T-helper 1 cell treated with Interleukin-12 subunit alpha and Interleukin-12 subunit beta and Interleukin-4 antibody, amounts not matched to agents 30 μg/mL and 1 μg/mL, for 36 hours (primary cell): ENCODE measurements around the gene NBPF1.
"Not testable (repeated sequence)": the region's sequence is repeated elsewhere in the genome, so short reads cannot be mapped to it uniquely, and the experiment has no call there.

Experiments used
- H3K27ac Mint-ChIP-seq: one replicate; pipeline ENCODE4 v1.8.0; 2021; ENCODE audit warnings: mild to moderate bottlenecking, mixed read lengths
- H3K27me3 Mint-ChIP-seq: one replicate; pipeline ENCODE4 v1.8.0; 2021; ENCODE audit warnings: low read depth, mixed read lengths
- H3K36me3 Mint-ChIP-seq: one replicate; pipeline ENCODE4 v1.8.0; 2021; ENCODE audit warnings: low read depth, mixed read lengths
- H3K4me1 Mint-ChIP-seq: one replicate; pipeline ENCODE4 v1.8.0; 2021; ENCODE audit warnings: low read depth, mixed read lengths
- H3K4me3 Mint-ChIP-seq: one replicate; pipeline ENCODE4 v1.8.0; 2021; ENCODE audit warnings: mild to moderate bottlenecking, moderate library complexity, mixed read lengths
- H3K9me3 Mint-ChIP-seq: one replicate; pipeline ENCODE4 v1.8.0; 2021; ENCODE audit warnings: mixed read lengths

NBPF1 gene

GRCh38 chr1:16632044-16632850, 18.9 kb upstream of the NBPF1 start:
- H3K9me3 Mint-ChIP-seq, H3K27me3 Mint-ChIP-seq: not testable (repeated sequence)

GRCh38 chr1:16631248-16632043, 18.1 kb upstream of the NBPF1 start:
- Mint-ChIP-seq H3K4me3 (no peak overlapping the region), H3K27ac (no peak overlapping the region), H3K4me1 (no peaks in the 10 kb centered on the region), H3K36me3 (peaks cover 47% of the 10 kb centered on the region), H3K27me3 (no peaks in the 10 kb centered on the region), H3K9me3 (no peaks in the 10 kb centered on the region)

More at GRCh38 chr1:16632044-16632850, 18.9 kb upstream of the NBPF1 start:
- H3K36me3 Mint-ChIP-seq = peaks cover 47% of the 10 kb centered on the region
- not testable (repeated sequence) for H3K4me1 Mint-ChIP-seq, H3K27ac Mint-ChIP-seq, H3K4me3 Mint-ChIP-seq

- Mint-ChIP-seq H3K4me3 (no peak overlapping the region), H3K4me1 (no peaks in the 10 kb centered on the region), H3K9me3 (no peaks in the 10 kb centered on the region), H3K27me3 (no peaks in the 10 kb centered on the region), H3K27ac (no peak overlapping the region), H3K36me3 (peaks cover 54% of the 10 kb centered on the region)
These were observed 17.4 kb upstream of the NBPF1 start for GRCh38 chr1:16630661-16631247.

GRCh38 chr1:16629916-16630530, 16.7 kb upstream of the NBPF1 start:
- not testable (repeated sequence) for H3K4me3 Mint-ChIP-seq, H3K27ac Mint-ChIP-seq, H3K9me3 Mint-ChIP-seq, H3K27me3 Mint-ChIP-seq, H3K4me1 Mint-ChIP-seq
- H3K36me3 Mint-ChIP-seq = peaks cover 54% of the 10 kb centered on the region

GRCh38 chr1:16628361-16629111, 15.2 kb upstream of the NBPF1 start:
- Mint-ChIP-seq H3K4me1 (no peaks in the 10 kb centered on the region), H3K36me3 (peaks cover 48% of the 10 kb centered on the region), H3K4me3 (no peak overlapping the region), H3K27me3 (no peaks in the 10 kb centered on the region), H3K9me3 (no peaks in the 10 kb centered on the region), H3K27ac (no peak overlapping the region)

GRCh38 chr1:16626409-16626983, 13.1 kb upstream of the NBPF1 start:
- not testable (repeated sequence) for H3K4me1 Mint-ChIP-seq, H3K27ac Mint-ChIP-seq, H3K27me3 Mint-ChIP-seq, H3K9me3 Mint-ChIP-seq, H3K4me3 Mint-ChIP-seq
- peaks cover 36% of the 10 kb centered on the region for H3K36me3 Mint-ChIP-seq

GRCh38 chr1:16625497-16626408, 12.4 kb upstream of the NBPF1 start:
- Mint-ChIP-seq H3K4me3 (no peak overlapping the region), H3K27ac (no peak overlapping the region), H3K4me1 (no peaks in the 10 kb centered on the region), H3K36me3 (peaks cover 30% of the 10 kb centered on the region), H3K9me3 (no peaks in the 10 kb centered on the region), H3K27me3 (no peaks in the 10 kb centered on the region)

- not testable (repeated sequence) for H3K27me3 Mint-ChIP-seq
These were observed 10.7 kb upstream of the NBPF1 start for GRCh38 chr1:16623812-16624719.

GRCh38 chr1:16623337-16623736, 10.0 kb upstream of the NBPF1 start:
- not testable (repeated sequence) for H3K4me1 Mint-ChIP-seq, H3K27me3 Mint-ChIP-seq, H3K27ac Mint-ChIP-seq, H3K9me3 Mint-ChIP-seq, H3K4me3 Mint-ChIP-seq
- H3K36me3 Mint-ChIP-seq = peaks cover 14% of the 10 kb centered on the region

More at GRCh38 chr1:16623812-16624719, 10.7 kb upstream of the NBPF1 start:
- peaks cover 20% of the 10 kb centered on the region for H3K36me3 Mint-ChIP-seq
- not testable (repeated sequence) for H3K9me3 Mint-ChIP-seq, H3K4me1 Mint-ChIP-seq, H3K27ac Mint-ChIP-seq, H3K4me3 Mint-ChIP-seq

- not testable (repeated sequence) for H3K27me3 Mint-ChIP-seq, H3K36me3 Mint-ChIP-seq, H3K9me3 Mint-ChIP-seq, H3K4me1 Mint-ChIP-seq, H3K27ac Mint-ChIP-seq, H3K4me3 Mint-ChIP-seq
These were observed 8.4 kb upstream of the NBPF1 start for GRCh38 chr1:16621681-16622315.

- Mint-ChIP-seq H3K9me3 (no peaks in the 10 kb centered on the region), H3K27me3 (no peaks in the 10 kb centered on the region), H3K36me3 (peaks cover 6% of the 10 kb centered on the region), H3K27ac (no peak overlapping the region), H3K4me3 (no peak overlapping the region), H3K4me1 (no peaks in the 10 kb centered on the region)
These were observed 7.9 kb upstream of the NBPF1 start for GRCh38 chr1:16621300-16621658.

GRCh38 chr1:16619803-16620501, 6.6 kb upstream of the NBPF1 start:
- not testable (repeated sequence) for H3K27me3 Mint-ChIP-seq, H3K27ac Mint-ChIP-seq, H3K4me1 Mint-ChIP-seq, H3K4me3 Mint-ChIP-seq, H3K9me3 Mint-ChIP-seq, H3K36me3 Mint-ChIP-seq
